ENCODE measurements around the gene MS4A12. TPM values are rescaled to one million over a fixed set of nuclear protein-coding genes. Genes with fewer than 3 reads are reported as not detected.

The MS4A12 gene
- total and polyA plus RNA-seq, 2 experiments from 2014 or later = not detected

DNA sequence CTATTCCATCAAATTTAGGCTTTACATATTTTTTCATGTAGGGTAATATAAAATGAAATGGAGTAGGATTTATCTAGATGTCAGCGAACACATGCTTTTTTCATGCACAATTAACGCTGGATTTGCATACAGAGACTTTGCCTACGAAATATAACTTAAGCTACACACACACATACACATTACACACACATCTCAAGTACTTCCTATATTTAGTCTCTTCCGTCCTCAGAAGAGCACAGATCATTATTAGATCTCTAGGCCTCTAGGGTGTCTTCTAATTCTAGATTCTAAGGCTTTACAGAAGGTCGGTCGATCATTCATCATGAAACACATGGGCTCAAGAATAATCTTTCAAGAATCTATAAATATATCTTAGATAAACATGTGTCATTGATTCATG, 18.8 kb downstream of the MS4A12 start:
- Histone ChIP-seq H3F3A (ENCODE audit: insufficient read depth) (no peaks in the 10 kb centered on the region), H3K4me1 (ENCODE audit: insufficient read depth) (no peaks in the 10 kb centered on the region), H3K27ac (no peak overlapping the region), H3K4me3 (no peak overlapping the region), H4K20me1 (ENCODE audit: insufficient read depth) (no peaks in the 10 kb centered on the region), H3K9me2 (ENCODE audit: insufficient read depth) (no peaks in the 10 kb centered on the region), H3K4me2 (ENCODE audit: unreplicated experiment) (no peak overlapping the region), H3K36me3 (ENCODE audit: low read depth) (no peaks in the 10 kb centered on the region), H3K9ac (no peak overlapping the region), H3K9me3 (ENCODE audit: low read depth) (no peaks in the 10 kb centered on the region), H3K27me3 (replicated peaks; ENCODE audit: insufficient read depth) (no peaks in the 10 kb centered on the region), H2AFZ (no peak overlapping the region), H3K79me2 (ENCODE audit: insufficient read depth) (no peaks in the 10 kb centered on the region)
- DNase-seq = no peak
- in situ Hi-C loops (cut with MboI) = no loop called here
- TF ChIP-seq EZH2 (IDR thresholded peaks at IDR 0.05; ENCODE audit: insufficient read depth, poor library complexity, severe bottlenecking) (no peak), EZH2phosphoT487 (IDR thresholded peaks at IDR 0.05; ENCODE audit: insufficient read depth, low read depth) (no peak)
- 16 to 23% methylated on average over 6 of the region's 6 CpGs for WGBS, 2 experiments (ENCODE audit: low coverage in 1 of 2, low lambda C conversion rate in 2 of 2, missing lambda C conversion rate in 2 of 2)

DNA sequence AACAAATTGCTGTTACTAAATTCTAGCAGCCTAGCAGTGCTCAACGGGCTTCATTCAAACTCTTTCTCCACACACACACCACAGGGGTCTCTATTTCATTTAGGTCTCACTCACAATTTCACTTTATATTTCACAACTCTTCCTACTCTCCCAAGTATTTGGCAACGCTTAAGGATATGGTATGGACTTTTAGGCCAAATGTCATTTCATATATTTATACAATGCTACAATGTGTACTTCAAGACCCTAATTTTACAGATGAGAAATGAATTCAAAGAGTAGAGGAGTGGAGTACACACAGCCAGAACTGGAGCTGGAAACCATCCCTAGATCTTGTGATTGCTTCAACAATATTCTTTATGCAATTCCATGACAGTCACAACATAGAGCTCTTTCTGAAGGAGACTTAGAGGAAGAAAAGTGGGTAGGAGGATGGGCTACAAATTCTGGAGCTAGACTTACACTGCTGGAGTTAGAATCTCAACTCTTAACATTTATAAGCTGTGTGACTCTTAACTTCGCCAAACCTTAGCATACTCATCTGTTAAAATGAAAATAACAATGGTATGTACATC, 20.2 kb downstream of the MS4A12 start:
- H4K20me1 ChIP-seq (ENCODE audit: insufficient read depth) = no peaks in the 10 kb centered on the region
- WGBS, 2 experiments (ENCODE audit: low coverage in 1 of 2, low lambda C conversion rate in 2 of 2, missing lambda C conversion rate in 2 of 2) = 2 to 3% methylated on average over 3 of the region's 3 CpGs
- H3K4me2 ChIP-seq (ENCODE audit: unreplicated experiment) = no peak overlapping the region
- no peaks in the 10 kb centered on the region for H3K9me3 ChIP-seq (ENCODE audit: low read depth)
- DNase-seq = no peak
- no peaks in the 10 kb centered on the region for H3K79me2 ChIP-seq (ENCODE audit: insufficient read depth)
- no peak overlapping the region for H2AFZ ChIP-seq
- H3K4me1 ChIP-seq (ENCODE audit: insufficient read depth) = no peaks in the 10 kb centered on the region
- H3F3A ChIP-seq (ENCODE audit: insufficient read depth) = no peaks in the 10 kb centered on the region
- H3K27me3 ChIP-seq (replicated peaks; ENCODE audit: insufficient read depth) = no peaks in the 10 kb centered on the region
- in situ Hi-C loops (cut with MboI) = no loop called here
- H3K4me3 ChIP-seq = no peak overlapping the region
- H3K36me3 ChIP-seq (ENCODE audit: low read depth) = no peaks in the 10 kb centered on the region
- H3K27ac ChIP-seq = no peak overlapping the region
- TF ChIP-seq EZH2 (IDR thresholded peaks at IDR 0.05; ENCODE audit: insufficient read depth, poor library complexity, severe bottlenecking) (no peak), EZH2phosphoT487 (IDR thresholded peaks at IDR 0.05; ENCODE audit: insufficient read depth, low read depth) (no peak)
- no peaks in the 10 kb centered on the region for H3K9me2 ChIP-seq (ENCODE audit: insufficient read depth)
- H3K9ac ChIP-seq = no peak overlapping the region

GRCh38 chr11:60513496-60514460, 21.2 kb downstream of the MS4A12 start:
- H4K20me1 ChIP-seq (ENCODE audit: insufficient read depth) = no peaks in the 10 kb centered on the region
- TF ChIP-seq EZH2phosphoT487 (IDR thresholded peaks at IDR 0.05; ENCODE audit: insufficient read depth, low read depth) (no peak), EZH2 (IDR thresholded peaks at IDR 0.05; ENCODE audit: insufficient read depth, poor library complexity, severe bottlenecking) (no peak)
- H3K4me2 ChIP-seq (ENCODE audit: unreplicated experiment) = no peak overlapping the region
- H3F3A ChIP-seq (ENCODE audit: insufficient read depth) = no peaks in the 10 kb centered on the region
- no peak for DNase-seq
- no peaks in the 10 kb centered on the region for H3K36me3 ChIP-seq (ENCODE audit: low read depth)
- H3K4me1 ChIP-seq (ENCODE audit: insufficient read depth) = no peaks in the 10 kb centered on the region
- H3K4me3 ChIP-seq = no peak overlapping the region
- H2AFZ ChIP-seq = no peak overlapping the region
- H3K9me3 ChIP-seq (ENCODE audit: low read depth) = no peaks in the 10 kb centered on the region
- H3K9me2 ChIP-seq (ENCODE audit: insufficient read depth) = no peaks in the 10 kb centered on the region
- no peaks in the 10 kb centered on the region for H3K79me2 ChIP-seq (ENCODE audit: insufficient read depth)
- 13 to 15% methylated on average over 2 of the region's 2 CpGs for WGBS, 2 experiments (ENCODE audit: low coverage in 1 of 2, low lambda C conversion rate in 2 of 2, missing lambda C conversion rate in 2 of 2)
- no peaks in the 10 kb centered on the region for H3K27me3 ChIP-seq (replicated peaks; ENCODE audit: insufficient read depth)
- no peak overlapping the region for H3K9ac ChIP-seq
- no peak overlapping the region for H3K27ac ChIP-seq
- in situ Hi-C loops (cut with MboI) = no loop called here

- TF ChIP-seq EZH2phosphoT487 (IDR thresholded peaks at IDR 0.05; ENCODE audit: insufficient read depth, low read depth) = no peak
- no peak for TF ChIP-seq EZH2 (IDR thresholded peaks at IDR 0.05; ENCODE audit: insufficient read depth, poor library complexity, severe bottlenecking)
- 62 to 65% methylated on average over 29 of the region's 29 CpGs for WGBS, 2 experiments (ENCODE audit: low coverage in 1 of 2, low lambda C conversion rate in 2 of 2, missing lambda C conversion rate in 2 of 2)
- no peaks in the 10 kb centered on the region for H3K27me3 ChIP-seq (replicated peaks; ENCODE audit: insufficient read depth)
Observed at GRCh38 chr11:60515144-60515855, 22.7 kb downstream of the MS4A12 start, which contains the start of gene MS4A13. Gene MS4A13, plus strand, starts transcription at chr11:60515392. Its CDS starts 2,692 bp downstream, at chr11:60518084.

More at GRCh38 chr11:60515144-60515855, 22.7 kb downstream of the MS4A12 start, which contains the start of gene MS4A13:
- no peak within 1 kb of the TSS for H3K4me2 ChIP-seq (ENCODE audit: unreplicated experiment)
- no peak within 1 kb of the TSS for H2AFZ ChIP-seq
- H3K9ac ChIP-seq = no peak within 1 kb of the TSS
- DNase-seq = no peak
- H3F3A ChIP-seq (ENCODE audit: insufficient read depth) = no peaks in the 10 kb centered on the region
- no peaks in the 10 kb centered on the region for H3K79me2 ChIP-seq (ENCODE audit: insufficient read depth)
- H3K27ac ChIP-seq = no peak within 1 kb of the TSS
- no peak within 1 kb of the TSS for H3K4me3 ChIP-seq
- H3K4me1 ChIP-seq (ENCODE audit: insufficient read depth) = no peaks in the 10 kb centered on the region
- in situ Hi-C loops (cut with MboI) = no loop called here
- H3K36me3 ChIP-seq (ENCODE audit: low read depth) = no peaks in the 10 kb centered on the region
- no peaks in the 10 kb centered on the region for H3K9me2 ChIP-seq (ENCODE audit: insufficient read depth)
- no peaks in the 10 kb centered on the region for H3K9me3 ChIP-seq (ENCODE audit: low read depth)
- H4K20me1 ChIP-seq (ENCODE audit: insufficient read depth) = no peaks in the 10 kb centered on the region

All from GM23248 (cell line).